GM19351 (cell line): Measurements from ENCODE around the gene NELFE.
"Not testable (repeated sequence)": the region's sequence is repeated elsewhere in the genome, so short reads cannot be mapped to it uniquely, and the experiment has no call there.

Experiments used
- ATAC-seq: cut with Tn5 transposase; IDR thresholded peaks from one replicate; pipeline ENCODE4 v1.9.1; 2021; ENCODE audit warnings: mild to moderate bottlenecking, moderate library complexity; ENCODE audit not compliant: unreplicated experiment

Gene NELFE

GRCh38 chr6:31952140-31952805 lies 6.5 kb downstream of the NELFE start:
- no peak for ATAC-seq

- ATAC-seq: no peak
These were observed 8.7 kb downstream of the NELFE start for GRCh38 chr6:31949926-31950548.

- ATAC-seq: no peak
These were observed 9.9 kb downstream of the NELFE start for GRCh38 chr6:31948753-31949413.

GRCh38 chr6:31948306-31948705 lies 10.5 kb downstream of the NELFE start:
- ATAC-seq: no peak

GRCh38 chr6:31947864-31948263 lies 10.9 kb downstream of the NELFE start:
- no peak for ATAC-seq

- ATAC-seq: no peak
These were observed 11.6 kb downstream of the NELFE start for GRCh38 chr6:31947070-31947675.

- ATAC-seq: no peak
These were observed 12.3 kb downstream of the NELFE start for GRCh38 chr6:31946370-31946885.

- no peak for ATAC-seq
These were observed 13.0 kb downstream of the NELFE start, which contains the start of gene CFB for GRCh38 chr6:31945507-31946369. CFB (plus strand) TSS chr6:31946095; CDS start chr6:31946222, 127 bp downstream.

- ATAC-seq: no peak
These were observed 13.6 kb downstream of the NELFE start for GRCh38 chr6:31945154-31945506.

GRCh38 chr6:31943742-31944141 lies 15.0 kb downstream of the NELFE start:
- no peak for ATAC-seq

- no peak for ATAC-seq
These were observed 18.5 kb downstream of the NELFE start for GRCh38 chr6:31940256-31940664.

GRCh38 chr6:31935823-31936222 lies 22.9 kb downstream of the NELFE start:
- ATAC-seq: no peak

GRCh38 chr6:31935021-31935420 lies 23.8 kb downstream of the NELFE start:
- no peak for ATAC-seq

- ATAC-seq: no peak
These were observed 25.2 kb downstream of the NELFE start for GRCh38 chr6:31933537-31933936.

GRCh38 chr6:31932137-31932536 lies 26.6 kb downstream of the NELFE start:
- ATAC-seq: not testable (repeated sequence)

GRCh38 chr6:31930962-31931361 lies 27.8 kb downstream of the NELFE start:
- ATAC-seq: no peak

GRCh38 chr6:31928672-31928939 lies 30.2 kb downstream of the NELFE start:
- ATAC-seq: no peak

GRCh38 chr6:31927863-31928671 lies 30.7 kb downstream of the NELFE start:
- ATAC-seq: no peak

- ATAC-seq: no peak
These were observed 31.4 kb downstream of the NELFE start, which contains the start of gene C2 for GRCh38 chr6:31927242-31927862. C2 (plus strand) TSS chr6:31927717; CDS start chr6:31927753, 36 bp downstream.
